Ectodermal cell (in vitro differentiated cells): ENCODE measurements around the gene VAV1.

Source experiments
- H3K27ac ChIP-seq: 2 replicates; pipeline ENCODE4 v1.7.0; 2013; ENCODE audit warnings: mild to moderate bottlenecking, low read depth, low read length; ENCODE audit not compliant: insufficient read depth, poor library complexity, severe bottlenecking
- H3K27me3 ChIP-seq: 2 replicates; pipeline ENCODE4 v1.7.0; 2013; ENCODE audit warnings: mild to moderate bottlenecking, low read length; ENCODE audit not compliant: insufficient read depth, control insufficient read depth, poor library complexity, severe bottlenecking
- H3K36me3 ChIP-seq: one replicate; pipeline ENCODE4 v1.7.0; 2013; ENCODE audit warnings: low read length; ENCODE audit not compliant: control insufficient read depth, insufficient read depth
- H3K4me1 ChIP-seq: one replicate; pipeline ENCODE4 v1.7.0; 2013; ENCODE audit warnings: low read length; ENCODE audit not compliant: control insufficient read depth, insufficient read depth
- H3K4me3 ChIP-seq: 2 replicates; pipeline ENCODE4 v1.7.0; 2013; ENCODE audit warnings: low read depth, low read length, control low read depth; ENCODE audit not compliant: insufficient read depth
- H3K9me3 ChIP-seq: 2 replicates; pipeline ENCODE4 v1.7.0; 2013; ENCODE audit warnings: mild to moderate bottlenecking, low read length, moderate library complexity; ENCODE audit not compliant: control insufficient read depth
- WGBS, 2 experiments: methylation state at CpG; one replicate each; pipeline ENCODE4 v1.1.7; 2013; ENCODE audit warnings: missing lambda C conversion rate in 2 of 2; 5-methylcytosine and 5-hydroxymethylcytosine counted together

Gene VAV1

DNA sequence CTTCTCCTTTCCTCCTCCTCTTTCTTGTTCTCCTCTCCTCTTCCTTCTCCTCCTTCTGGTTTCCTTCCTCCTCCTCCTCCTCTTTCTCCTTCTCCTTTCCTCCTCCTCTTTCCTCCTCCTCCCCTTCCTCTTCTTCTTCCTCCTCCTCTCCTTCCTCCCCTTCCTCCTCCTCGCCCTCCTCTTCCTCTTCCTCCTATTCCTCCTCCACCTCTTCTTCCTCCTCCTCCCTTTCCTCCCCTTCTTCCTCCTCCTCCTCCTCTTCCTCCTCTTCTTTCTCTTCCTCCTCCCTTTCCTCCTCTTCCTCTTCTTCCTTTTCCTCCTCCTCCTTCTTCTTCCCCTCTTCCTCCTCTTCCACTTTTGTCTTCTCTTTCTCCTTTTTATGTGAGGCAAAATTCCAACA is 59.9 kb downstream of the VAV1 start:
- H3K36me3 ChIP-seq, result no peaks in the 10 kb centered on the region
- no peaks in the 10 kb centered on the region for H3K27me3 ChIP-seq
- H3K9me3 ChIP-seq, result no peaks in the 10 kb centered on the region
- no peak overlapping the region for H3K4me3 ChIP-seq
- 32 to 37% methylated on average over 1 of the region's 1 CpG for WGBS, 2 experiments
- H3K27ac ChIP-seq, result no peak overlapping the region
- no peaks in the 10 kb centered on the region for H3K4me1 ChIP-seq

DNA sequence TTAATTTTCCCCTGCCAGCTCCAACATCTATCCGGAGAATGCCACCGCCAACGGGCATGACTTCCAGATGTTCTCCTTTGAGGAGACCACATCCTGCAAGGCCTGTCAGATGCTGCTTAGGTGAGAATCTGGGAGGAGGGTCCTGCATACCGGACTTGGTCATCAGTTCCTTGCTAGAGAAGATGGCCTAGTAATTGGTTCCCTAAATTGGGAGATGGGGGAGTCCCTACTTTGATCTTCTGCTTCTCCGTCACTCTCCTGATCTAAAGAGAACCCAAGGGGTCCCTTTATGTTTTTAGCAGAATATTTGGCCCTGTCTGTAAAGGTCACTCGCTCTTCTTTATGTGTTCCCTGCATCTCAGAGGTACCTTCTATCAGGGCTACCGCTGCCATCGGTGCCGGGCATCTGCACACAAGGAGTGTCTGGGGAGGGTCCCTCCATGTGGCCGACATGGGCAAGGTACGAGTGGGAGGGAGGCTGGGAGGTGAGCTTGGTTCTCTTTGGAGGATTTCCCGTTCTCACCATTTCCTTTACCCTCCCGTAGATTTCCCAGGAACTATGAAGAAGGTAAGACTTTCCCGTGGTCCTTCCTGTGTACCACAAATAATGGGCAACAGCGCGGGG is 60.8 kb downstream of the VAV1 start:
- Histone ChIP-seq H3K27ac (no peak overlapping the region), H3K27me3 (no peaks in the 10 kb centered on the region), H3K36me3 (no peaks in the 10 kb centered on the region), H3K9me3 (no peaks in the 10 kb centered on the region), H3K4me1 (no peaks in the 10 kb centered on the region), H3K4me3 (no peak overlapping the region)
- 85 to 87% methylated on average over 16 of the region's 16 CpGs for WGBS, 2 experiments

- Histone ChIP-seq H3K4me3 (no peak overlapping the region), H3K27ac (no peak overlapping the region), H3K36me3 (no peaks in the 10 kb centered on the region), H3K9me3 (no peaks in the 10 kb centered on the region), H3K4me1 (no peaks in the 10 kb centered on the region), H3K27me3 (no peaks in the 10 kb centered on the region)
- 81 to 97% methylated on average over 1 of the region's 2 CpGs for WGBS, 2 experiments
Measured at GRCh38 chr19:6834433-6834832, 61.9 kb downstream of the VAV1 start.

DNA sequence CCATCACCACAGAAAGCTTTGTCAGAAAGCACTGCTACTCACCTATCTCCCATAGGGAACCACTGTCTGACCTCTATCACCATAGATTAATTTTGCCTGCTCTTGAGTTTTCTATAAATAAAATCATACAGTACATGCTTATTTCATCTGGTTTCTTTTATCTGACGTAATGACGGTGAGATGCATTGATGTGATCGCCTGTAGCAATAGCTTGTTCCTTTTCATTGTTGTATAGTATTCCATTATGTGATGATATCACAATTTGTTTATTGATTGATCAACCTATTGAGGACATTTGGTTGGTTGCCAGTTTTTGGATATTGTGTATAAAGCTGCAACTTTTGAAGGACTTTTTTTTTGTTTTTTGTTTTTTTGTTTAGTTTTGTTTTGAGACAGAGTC is 63.0 kb downstream of the VAV1 start:
- 94 to 100% methylated on average over 2 to 3 of the region's 3 CpGs for WGBS, 2 experiments
- no peaks in the 10 kb centered on the region for H3K9me3 ChIP-seq
- no peaks in the 10 kb centered on the region for H3K36me3 ChIP-seq
- H3K4me3 ChIP-seq, result no peak overlapping the region
- no peaks in the 10 kb centered on the region for H3K27me3 ChIP-seq
- H3K4me1 ChIP-seq, result no peaks in the 10 kb centered on the region
- no peak overlapping the region for H3K27ac ChIP-seq

DNA sequence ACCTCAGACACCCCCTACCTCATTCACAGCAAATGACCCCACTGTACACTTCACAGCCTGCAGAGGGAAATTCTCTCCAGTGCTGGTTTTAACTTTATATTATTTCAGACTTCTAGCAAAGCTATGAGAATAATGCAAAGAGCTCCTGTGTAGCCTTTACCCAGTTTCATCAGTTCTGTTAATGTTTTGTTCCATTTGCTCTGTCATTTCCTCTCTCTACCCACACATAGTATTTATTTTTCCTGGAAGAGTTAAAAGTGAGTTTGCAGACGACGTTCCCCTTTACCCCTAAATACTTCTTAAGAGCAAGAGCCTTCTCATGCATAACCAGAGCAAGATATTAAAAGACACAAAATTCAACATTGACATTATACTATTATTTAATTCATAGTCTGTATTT is 65.0 kb downstream of the VAV1 start:
- Histone ChIP-seq H3K4me1 (no peaks in the 10 kb centered on the region), H3K9me3 (peaks cover 5% of the 10 kb centered on the region), H3K4me3 (no peak overlapping the region), H3K36me3 (no peaks in the 10 kb centered on the region), H3K27ac (no peak overlapping the region), H3K27me3 (no peaks in the 10 kb centered on the region)
- WGBS, 2 experiments, result 75 to 83% methylated on average over 1 to 2 of the region's 2 CpGs

DNA sequence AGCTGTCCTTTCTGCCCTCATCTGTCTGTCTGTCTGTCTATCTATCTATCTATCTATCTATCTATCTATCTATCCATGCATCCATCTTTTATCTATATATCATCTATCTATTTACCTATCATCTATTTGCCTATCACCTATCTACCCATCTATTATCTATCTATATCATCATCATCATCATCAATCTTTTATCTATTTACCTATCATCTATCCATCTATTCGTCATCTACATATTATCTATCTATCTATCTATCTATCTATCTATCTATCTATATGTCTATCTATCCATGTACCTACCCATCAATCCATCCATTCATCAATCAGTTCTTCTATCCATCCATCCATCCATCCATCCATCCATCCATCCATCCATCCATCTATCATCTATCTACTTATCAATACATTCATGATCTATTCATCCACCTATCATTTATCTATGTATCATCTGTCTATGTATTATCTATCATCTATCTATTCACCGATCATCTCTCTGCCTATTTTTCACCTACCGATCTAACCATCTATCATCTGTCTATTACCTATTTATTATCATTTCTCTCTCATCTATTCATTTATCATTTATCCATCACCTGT is 65.7 kb downstream of the VAV1 start:
- no peak overlapping the region for H3K27ac ChIP-seq
- H3K4me3 ChIP-seq, result no peak overlapping the region
- H3K9me3 ChIP-seq, result peaks cover 5% of the 10 kb centered on the region
- H3K4me1 ChIP-seq, result no peaks in the 10 kb centered on the region
- 70 to 76% methylated on average over 3 of the region's 3 CpGs for WGBS, 2 experiments
- H3K36me3 ChIP-seq, result no peaks in the 10 kb centered on the region
- H3K27me3 ChIP-seq, result no peaks in the 10 kb centered on the region

- Histone ChIP-seq H3K4me3 (no peak overlapping the region), H3K27ac (no peak overlapping the region), H3K4me1 (no peaks in the 10 kb centered on the region), H3K36me3 (no peaks in the 10 kb centered on the region), H3K27me3 (no peaks in the 10 kb centered on the region), H3K9me3 (peaks cover 9% of the 10 kb centered on the region)
- WGBS, 2 experiments, result 80% methylated on average over 5 of the region's 5 CpGs
Measured at GRCh38 chr19:6842871-6843607, 70.5 kb downstream of the VAV1 start.

DNA sequence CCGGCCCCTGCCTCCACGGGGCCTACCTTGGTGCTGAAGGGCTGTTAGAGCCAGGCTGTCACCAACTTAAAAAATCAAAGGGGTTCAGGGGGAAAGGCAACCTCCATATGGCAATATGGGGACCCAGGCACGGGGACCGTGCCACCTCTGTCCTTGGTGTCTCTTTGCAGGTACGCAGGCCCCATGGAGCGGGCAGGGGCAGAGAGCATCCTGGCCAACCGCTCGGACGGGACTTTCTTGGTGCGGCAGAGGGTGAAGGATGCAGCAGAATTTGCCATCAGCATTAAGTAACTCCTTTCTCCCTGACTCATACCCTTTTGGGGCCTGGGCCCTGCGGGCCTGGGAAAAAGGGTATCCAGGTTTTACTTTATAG is 75.3 kb downstream of the VAV1 start:
- Histone ChIP-seq H3K27me3 (no peaks in the 10 kb centered on the region), H3K27ac (no peak overlapping the region), H3K36me3 (no peaks in the 10 kb centered on the region), H3K9me3 (peaks cover 4% of the 10 kb centered on the region), H3K4me1 (no peaks in the 10 kb centered on the region), H3K4me3 (no peak overlapping the region)
- WGBS, 2 experiments, result 89 to 90% methylated on average over 11 of the region's 11 CpGs

- no peak overlapping the region for H3K4me3 ChIP-seq
- H3K27ac ChIP-seq, result no peak overlapping the region
- H3K27me3 ChIP-seq, result no peaks in the 10 kb centered on the region
- H3K4me1 ChIP-seq, result no peaks in the 10 kb centered on the region
- no peaks in the 10 kb centered on the region for H3K36me3 ChIP-seq
- WGBS, 2 experiments, result 73 to 74% methylated on average over 3 of the region's 3 CpGs
- peaks cover 4% of the 10 kb centered on the region for H3K9me3 ChIP-seq
Measured at GRCh38 chr19:6848986-6849385, 76.5 kb downstream of the VAV1 start.

GRCh38 chr19:6849876-6850275 is 77.4 kb downstream of the VAV1 start:
- Histone ChIP-seq H3K36me3 (no peaks in the 10 kb centered on the region), H3K4me3 (no peak overlapping the region), H3K9me3 (no peaks in the 10 kb centered on the region), H3K4me1 (no peaks in the 10 kb centered on the region), H3K27ac (no peak overlapping the region), H3K27me3 (no peaks in the 10 kb centered on the region)
- 93 to 96% methylated on average over 2 of the region's 2 CpGs for WGBS, 2 experiments
